SKM-1 (cell line): ENCODE results near the gene TOGARAM1.
"Not testable (repeated sequence)": the region's sequence is repeated elsewhere in the genome, so short reads cannot be mapped to it uniquely, and the experiment has no call there.

Source experiments
- DNase-seq: peaks from one replicate; lab custom pipeline; 2025; ENCODE audit not compliant: unreplicated experiment; lab: John Stamatoyannopoulos, UW

Gene TOGARAM1

DNA sequence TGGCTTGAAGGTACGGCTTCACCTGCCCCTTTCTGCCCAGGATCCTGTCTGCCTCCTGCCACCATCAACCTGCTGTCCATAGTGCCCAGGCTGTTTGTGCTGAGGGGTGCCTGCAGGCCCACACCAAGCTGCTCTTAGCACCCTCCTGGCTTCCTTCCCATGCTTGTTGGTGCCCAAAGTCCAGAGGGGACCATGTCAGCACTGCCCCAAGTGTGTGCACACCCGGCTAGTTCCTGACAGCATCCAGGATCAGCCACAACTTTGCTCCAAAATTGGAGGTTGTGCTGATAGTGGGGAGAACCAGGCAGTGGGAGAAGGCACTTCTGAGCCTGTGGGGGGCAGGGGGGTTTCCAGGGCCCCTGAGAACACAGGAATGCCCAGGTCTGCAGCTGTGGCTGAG, 77.4 kb downstream of the TOGARAM1 start:
- no peak for DNase-seq

DNA sequence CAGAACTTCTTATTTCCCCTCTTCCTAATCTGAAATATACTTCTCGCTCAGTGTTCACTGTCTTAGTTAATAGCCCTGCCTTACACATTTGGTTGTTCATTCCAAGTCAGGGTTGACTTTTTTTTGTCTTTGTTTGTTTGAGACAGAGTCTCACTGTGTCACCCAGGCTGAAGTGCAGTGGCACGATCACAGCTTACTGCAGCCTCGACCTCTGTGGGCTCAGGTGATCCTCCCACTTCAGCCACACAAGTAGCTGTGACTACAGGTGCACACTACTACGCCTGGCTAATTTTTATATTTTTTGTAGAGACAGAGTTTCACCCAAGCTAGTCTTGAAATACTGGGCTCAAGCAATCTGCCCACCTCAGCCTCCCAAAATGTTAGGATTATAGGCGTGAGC, 79.7 kb downstream of the TOGARAM1 start:
- no peak for DNase-seq

DNA sequence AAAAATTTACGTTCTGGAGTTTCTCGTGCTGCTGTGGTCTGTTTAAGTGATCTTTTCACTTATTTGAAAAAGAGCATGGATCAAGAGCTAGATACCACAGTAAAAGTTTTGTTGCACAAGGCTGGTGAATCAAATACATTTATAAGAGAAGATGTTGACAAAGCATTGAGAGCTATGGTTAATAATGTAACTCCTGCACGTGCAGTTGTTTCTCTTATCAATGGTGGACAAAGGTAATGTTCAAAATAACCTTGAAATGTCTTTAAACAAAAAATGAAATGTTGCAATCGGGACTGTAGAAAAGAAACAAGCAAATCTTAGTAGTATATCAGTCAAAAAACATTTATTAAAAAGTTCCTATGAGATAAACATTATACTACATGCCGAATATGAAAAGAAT, 82.6 kb downstream of the TOGARAM1 start:
- DNase-seq, result no peak

DNA sequence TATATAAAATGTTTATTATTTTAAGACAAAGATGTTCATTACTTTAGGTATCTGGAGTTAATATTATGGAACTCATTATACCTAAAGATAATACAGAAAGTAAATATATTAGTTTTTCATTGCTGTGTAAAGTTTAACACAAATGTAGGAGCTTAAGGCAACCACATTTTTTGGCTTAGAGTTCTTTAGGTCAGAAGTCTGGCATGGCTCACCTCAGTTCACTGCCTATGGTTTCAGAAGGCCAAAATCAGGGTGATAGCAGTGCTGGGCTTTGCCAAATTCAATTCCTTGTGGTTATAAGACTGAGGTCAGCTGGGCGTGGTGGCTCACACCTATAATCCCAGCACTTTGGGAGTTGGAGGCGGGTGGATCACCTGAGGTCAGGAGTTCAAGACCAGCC, 86.4 kb downstream of the TOGARAM1 start:
- DNase-seq, result no peak

DNA sequence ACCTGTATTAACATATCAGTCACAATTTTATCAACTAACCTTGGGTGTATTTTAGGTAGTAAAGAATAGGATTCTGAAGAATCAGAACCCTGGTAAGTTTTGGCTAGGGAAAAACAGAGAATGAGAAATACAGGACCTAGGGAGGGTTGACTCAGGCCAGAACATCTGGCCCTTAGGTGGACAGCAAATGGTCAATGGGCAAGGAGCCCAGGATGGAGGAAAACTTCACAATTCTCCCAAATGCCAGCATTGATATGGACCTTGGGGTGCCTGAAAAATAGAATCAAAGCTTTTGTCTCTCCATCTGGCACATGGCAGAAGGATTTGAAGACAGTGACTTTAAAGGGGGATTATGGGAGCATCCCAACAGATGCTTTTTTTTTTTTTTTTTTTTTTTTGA, 89.2 kb downstream of the TOGARAM1 start:
- DNase-seq, result no peak

DNA sequence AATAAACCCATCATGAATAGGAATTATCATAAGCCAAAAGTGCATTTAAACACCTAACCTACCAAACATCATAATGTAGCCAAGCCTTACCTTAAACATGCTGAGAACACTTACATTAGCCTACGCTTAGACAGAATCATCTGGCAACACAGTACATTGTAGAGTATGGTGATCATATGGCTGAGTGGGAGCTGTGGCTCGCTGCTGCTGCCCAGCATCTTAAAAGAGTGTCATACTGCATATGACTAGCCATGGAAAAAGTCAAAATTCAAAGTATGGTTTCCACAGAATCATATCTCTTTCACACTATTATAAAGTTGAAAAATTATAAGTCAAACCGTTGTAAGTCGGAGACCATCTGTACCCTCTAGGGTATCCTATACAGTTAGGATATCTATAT, 89.9 kb downstream of the TOGARAM1 start:
- no peak for DNase-seq

DNA sequence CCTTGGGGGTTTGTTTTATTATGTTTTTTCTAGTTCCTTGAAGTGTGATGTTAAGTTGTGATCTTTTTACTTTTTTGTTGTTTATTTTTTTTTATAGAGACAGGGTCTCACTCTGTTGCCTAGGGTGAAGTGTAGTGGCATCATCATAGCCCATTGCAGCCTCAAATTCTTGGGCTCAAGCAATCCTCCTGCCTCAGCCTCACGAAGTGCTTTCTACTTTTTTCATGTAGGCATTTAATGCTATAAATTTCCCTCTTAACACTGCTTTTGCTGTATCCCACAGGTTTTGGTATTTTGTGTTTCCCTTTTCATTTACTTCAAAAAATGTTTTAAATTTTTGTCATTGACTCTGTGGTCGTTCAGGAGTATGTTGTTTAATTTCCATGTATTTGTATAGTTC, 95.4 kb downstream of the TOGARAM1 start:
- no peak for DNase-seq

DNA sequence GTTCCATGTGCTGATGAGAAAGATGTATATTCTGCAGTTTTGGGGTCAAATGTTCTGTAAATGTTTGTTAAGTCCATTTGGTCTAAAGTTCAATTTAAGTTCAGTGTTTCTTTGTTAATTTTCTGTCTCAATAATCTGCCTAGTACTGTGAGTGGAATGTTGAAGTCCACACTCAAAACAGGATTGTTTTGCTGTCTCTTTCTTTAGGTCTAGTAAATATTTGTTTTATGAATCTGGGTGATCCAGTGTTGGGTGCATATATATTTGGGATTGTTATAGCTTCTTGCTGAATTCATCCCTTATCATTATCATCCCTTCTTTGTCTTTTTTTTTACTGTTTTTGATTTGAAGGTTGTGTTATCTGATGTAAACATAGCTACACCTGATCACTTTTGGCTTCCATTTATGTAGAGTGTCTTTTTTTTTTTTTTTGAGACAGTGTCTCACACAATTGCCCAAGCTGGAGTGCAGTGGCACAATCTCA, 95.9 kb downstream of the TOGARAM1 start:
- no peak for DNase-seq

DNA sequence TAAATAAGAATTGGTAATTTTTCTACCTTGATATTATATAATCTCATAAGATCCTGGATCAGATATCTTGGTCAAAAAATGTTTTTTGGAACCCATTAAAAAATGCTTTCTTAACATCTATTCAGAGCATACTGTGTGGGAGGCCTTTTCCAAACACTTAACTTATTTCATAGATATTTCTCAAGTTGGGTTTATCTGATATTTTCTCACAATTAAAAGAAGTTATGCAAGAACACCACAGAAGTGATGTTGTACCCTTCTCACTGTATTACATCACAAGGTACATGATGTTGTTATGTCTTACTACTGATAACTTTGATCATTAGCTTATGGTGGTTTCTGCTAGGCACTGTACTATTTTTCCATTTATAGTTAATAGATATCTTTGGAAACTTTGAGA, 98.6 kb downstream of the TOGARAM1 start:
- no peak for DNase-seq

DNA sequence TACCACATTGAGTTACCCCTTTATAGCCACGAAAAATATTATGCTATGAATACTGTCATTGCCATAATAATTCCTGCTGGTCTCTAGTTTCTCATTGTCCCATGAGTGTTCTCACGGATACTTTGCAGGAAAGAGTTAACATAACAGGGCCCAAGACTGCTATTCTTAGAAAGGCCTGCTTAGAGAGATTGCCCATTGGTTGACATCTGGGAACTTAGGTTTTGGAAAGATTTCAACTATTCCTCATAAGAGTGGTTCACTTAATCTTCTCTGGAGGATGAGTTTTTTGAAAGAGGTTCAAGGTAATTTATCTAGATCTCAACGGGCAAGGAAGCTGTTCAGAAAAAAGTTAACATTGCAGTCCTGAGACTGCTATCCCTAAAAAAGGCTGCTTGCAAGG, 103.5 kb downstream of the TOGARAM1 start:
- DNase-seq, result no peak

DNA sequence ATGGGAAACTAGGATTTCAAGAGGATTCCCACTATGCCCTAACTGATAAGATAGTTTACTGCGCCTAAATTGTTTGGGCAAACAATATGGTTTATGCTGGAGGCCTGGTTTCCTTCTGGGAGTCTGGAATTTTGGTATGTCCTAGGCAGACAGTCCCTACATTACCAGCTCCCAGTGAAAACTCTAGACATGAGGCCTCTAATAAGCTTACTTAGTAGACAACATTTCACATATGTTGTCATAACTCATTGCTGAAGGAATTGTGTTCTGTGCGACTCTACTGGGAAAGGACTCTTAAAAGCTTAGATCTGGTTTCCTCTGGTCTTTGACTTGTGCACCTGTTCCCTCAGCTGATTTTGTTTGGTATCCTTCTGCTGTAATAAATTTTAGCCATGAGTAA, 104.0 kb downstream of the TOGARAM1 start:
- DNase-seq, result no peak

DNA sequence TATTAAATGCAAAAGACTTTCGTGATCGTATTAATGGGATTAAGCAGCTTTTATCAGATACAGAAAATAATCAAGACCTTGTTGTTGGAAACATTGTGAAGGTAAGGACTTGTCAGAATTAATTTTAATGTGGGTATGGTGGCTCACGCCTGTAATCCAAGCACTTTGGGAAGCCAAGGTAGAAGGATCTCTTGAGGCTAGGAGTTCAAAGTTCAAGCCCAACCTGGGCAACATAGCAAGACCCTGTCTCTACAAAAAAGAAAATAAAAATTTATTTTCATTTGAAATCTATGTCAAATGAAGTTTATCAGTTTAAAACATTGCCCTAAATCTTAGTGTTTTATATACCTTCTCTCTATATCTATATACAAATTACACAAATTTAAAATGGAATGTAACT, 104.7 kb downstream of the TOGARAM1 start:
- no peak for DNase-seq

DNA sequence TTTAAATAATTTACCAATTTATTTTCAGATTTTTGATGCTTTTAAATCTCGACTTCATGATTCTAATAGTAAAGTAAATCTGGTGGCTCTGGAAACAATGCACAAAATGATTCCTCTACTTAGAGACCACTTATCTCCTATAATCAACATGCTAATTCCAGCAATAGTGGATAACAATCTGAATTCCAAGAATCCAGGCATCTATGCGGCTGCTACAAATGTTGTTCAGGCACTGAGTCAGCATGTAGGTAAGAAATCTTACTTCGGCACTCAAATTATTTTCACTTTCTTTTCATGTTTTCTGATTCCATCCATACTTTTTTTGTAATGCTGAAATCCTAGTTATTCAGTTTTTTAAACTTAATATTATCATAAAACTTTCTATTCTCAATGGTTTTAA, 106.4 kb downstream of the TOGARAM1 start:
- no peak for DNase-seq

DNA sequence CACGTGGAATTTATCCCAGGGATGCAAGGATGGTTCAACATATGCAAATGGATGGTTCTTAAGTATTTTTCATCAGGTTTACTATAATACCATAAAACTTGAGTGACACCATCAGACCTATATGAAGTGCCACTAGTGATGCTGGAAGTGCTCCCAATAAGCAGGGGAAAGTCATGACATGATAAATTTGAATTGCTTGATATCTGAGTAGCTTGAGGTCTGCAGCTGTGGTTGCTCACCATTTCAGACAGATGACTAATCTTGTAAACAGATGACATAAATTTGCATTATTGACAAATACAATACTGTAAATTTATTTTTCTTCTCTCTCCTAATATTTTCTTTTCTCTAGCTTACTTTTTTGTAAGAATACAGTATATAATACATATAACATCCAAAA, 108.2 kb downstream of the TOGARAM1 start:
- DNase-seq, result no peak

DNA sequence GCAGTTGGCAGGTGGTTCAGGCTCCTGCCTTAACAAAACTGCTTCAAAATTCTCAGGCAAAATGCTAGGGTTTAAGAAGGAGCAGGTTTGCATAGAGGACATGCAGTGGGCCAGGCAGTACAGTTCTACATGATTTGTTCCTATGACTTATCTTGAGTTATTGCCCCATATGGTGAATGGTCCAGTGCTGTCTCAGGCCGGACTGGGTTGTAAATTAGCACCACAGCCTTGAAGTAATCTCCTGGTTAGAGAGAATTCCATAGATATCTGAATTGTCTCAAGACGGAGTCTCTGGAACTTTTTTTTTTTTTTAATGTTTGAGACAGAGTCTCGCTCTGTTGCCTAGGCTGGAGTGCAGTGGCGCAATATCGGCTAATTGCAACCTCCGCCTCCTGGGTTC, 110.1 kb downstream of the TOGARAM1 start:
- DNase-seq, result no peak

DNA sequence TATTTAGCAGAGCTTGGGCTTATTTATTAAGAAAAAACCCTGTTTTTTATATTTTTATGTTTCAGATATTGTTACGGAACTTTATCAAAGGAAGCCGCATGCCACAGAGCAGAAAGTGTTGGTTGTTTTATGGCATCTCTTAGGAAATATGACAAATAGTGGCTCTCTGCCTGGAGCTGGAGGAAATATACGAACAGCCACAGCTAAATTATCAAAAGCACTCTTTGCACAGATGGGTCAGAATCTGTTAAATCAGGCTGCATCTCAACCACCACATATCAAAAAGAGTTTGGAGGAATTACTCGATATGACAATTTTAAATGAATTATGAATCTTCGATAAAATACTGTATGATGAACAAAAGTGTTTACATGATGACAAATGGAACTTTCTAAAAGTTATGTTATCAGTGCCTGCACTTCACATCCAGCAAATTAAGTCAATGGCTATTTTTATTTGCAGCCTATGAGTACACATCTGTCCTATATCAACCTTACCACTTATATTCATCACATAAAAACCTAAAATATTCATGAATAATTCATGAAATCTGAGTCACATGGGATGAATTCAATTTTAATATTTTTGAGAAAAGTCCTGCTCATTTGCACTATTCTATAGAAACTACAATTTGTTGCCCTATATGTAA, 111.4 kb downstream of the TOGARAM1 start:
- DNase-seq, result no peak

DNA sequence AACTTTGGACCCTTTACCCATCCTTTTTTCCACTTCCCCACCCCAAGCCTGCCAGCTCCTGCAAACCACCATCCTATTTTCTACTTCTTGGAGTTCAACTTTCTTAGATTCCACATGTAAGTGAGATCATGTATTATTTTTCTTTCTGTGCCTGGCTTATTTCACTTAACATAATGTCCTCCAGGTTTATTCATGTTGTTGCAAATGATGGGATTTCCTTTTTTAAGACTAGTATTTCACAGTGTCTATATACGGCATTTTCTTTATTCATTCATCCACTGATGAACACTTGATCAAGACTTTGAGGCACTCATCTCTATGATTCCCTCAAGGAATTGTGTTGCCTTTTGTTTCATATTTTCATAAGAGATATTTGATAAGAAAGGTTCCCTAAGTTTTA, 116.3 kb downstream of the TOGARAM1 start:
- no peak for DNase-seq

DNA sequence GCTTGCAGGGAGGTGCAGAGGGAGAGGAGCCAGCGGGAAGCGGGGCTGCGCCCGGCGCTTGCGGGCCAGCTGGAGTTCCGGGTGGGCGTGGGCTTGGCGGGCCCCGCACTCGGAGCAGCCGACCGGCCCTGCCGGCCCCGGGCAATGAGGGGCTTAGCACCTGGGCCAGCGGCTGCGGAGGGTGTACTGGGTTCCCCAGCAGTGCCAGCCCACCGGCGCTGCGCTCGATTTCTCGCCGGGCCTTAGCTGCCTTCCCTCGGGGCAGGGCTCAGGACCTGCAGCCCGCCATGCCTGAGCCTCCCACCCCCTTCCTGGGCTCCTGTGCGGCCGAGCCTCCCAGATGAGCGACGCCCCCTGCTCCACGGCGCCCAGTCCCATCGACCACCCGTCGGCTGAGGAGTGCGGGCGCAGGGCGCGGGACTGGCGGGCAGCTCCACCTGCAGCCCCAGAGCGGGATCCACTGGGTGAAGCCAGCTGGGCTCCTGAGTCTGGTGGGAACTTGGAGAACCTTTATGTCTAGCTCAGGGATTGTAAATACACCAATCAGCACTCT, 118.5 kb downstream of the TOGARAM1 start:
- DNase-seq, result not testable (repeated sequence)

DNA sequence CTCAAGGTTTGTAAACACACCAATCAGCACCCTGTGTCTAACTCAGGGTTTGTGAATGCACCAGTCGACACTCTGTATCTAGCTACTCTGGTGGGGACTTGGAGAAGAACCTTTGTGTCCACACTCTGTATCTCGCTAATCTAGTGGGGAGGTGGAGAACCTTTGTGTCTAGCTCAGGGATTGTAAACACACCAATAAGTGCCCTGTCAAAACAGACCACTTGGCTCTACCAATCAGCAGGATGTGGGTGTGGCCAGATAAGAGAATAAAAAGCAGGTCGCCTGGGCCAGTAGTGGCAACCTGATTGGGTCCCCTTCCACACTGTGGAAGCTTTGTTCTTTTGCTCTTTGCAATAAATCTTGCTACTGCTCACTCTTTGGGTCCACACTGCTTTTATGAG, 119.1 kb downstream of the TOGARAM1 start:
- DNase-seq, result not testable (repeated sequence)

DNA sequence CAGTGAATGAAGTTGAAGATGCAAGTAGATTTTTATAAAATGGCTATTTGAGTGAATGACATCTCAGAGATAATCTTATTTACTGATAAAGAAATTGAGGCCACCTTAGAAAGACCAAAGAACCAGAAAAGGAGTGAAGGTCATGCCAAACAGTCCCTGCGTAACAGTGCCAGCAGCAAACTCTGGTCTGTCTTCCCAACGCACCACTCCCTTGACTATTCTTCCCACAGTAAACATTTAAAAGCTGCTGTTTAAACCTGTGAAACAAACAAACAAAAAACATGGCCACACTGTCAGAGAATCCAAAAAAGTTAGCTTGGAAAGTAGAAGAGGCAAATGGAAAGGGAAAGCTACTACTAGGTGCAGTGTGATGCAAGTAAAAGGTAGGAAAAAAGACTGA, 120.4 kb downstream of the TOGARAM1 start:
- DNase-seq, result no peak

DNA sequence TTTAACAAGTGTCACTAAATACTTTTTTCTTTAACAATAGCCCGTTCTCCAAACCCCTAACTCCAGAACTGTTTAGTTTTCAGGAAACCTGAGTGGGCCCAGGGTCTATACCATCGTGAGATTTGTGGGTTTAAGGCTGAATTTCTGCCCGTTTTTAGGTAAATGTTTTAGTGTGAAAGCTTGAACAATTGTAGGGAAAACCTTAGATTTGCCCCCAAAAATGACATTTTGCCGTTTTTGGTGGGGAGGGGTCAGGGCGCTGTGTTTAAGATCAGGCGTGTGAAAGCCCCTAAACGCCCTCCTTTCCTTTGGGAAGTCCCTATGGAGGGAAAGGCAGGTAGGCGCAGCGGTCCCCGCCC, 121.6 kb downstream of the TOGARAM1 start:
- DNase-seq, result no peak

DNA sequence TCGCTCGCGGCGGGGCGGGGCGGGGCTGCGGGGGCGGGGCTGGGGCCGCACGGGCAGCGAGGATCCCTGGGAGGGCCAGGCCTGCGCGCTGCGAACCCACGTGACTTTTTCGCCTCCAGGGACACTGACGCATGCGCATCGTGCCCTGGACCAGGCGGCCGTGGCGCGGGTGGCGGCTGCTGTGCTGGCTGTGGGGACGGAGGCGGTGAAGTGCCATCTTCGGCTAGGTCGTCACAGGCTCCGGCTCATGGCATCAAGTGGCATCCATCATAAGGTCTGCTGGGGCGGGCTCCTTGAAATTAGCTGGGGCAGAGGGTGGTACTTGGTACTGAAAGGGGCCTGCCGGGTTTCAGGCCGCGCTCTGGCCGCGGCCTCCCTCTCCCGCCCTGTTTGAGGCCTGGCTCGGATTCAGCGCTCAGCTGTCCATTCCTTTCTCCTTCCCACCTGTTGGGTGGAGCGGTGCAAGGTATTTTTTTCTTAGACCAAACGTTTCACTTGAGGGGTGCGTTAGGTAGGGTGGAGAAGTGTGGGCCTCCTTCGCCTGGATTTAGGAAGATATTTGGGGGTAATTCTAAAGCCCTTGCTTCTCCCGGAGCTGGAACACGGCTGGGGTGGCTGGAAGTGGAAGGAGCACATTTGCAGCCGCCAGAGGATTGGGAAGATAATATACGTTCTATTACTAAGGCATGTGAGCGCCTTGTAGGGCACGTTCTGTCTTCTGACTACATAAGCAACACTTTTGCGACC, 122.2 kb downstream of the TOGARAM1 start, which contains the start of gene PRPF39:
Gene PRPF39 (plus strand): TSS at position 141 of the 747 bp plus-strand sequence. CDS start 11,124 bp downstream, outside the sequence.
- peak; percentile 5 for DNase-seq
